Measurements from ENCODE around the gene LRRC8B. TPM values are rescaled to one million over a fixed set of nuclear protein-coding genes. Genes with fewer than 3 reads are reported as not detected.
A peak's percentile ranks its signal among the peaks of the same experiment; 100 is the strongest.

The LRRC8B gene
- total and polyA plus RNA-seq, 9 of the 15 experiments (the other 6 are each of a cell fraction or from before 2014, with no cell fraction given), result 4.3 to 43.7 (median 14.4) TPM

GRCh38 chr1:89516055-89516454, 8.6 kb upstream of the LRRC8B start (continued):
- TF ChIP-seq CHCHD3 (CRISPR knock-in tag; IDR thresholded peaks at IDR 0.05), result no peak
- no peak for TF ChIP-seq RAD51 (IDR thresholded peaks at IDR 0.05; ENCODE audit: borderline replicate concordance, low read depth)
- no peak for TF ChIP-seq HNRNPK (IDR thresholded peaks at IDR 0.05; ENCODE audit: low read depth, low read length, poor library complexity, severe bottlenecking)
- no peak for TF ChIP-seq KLF6 (CRISPR knock-in tag; IDR thresholded peaks at IDR 0.05; ENCODE audit: borderline replicate concordance)
- TF ChIP-seq FOXO4 (CRISPR knock-in tag; IDR thresholded peaks at IDR 0.05), result no peak
- no peak for TF ChIP-seq ZNF449 (CRISPR knock-in tag; IDR thresholded peaks at IDR 0.05)
- TF ChIP-seq BCL6 (CRISPR knock-in tag; IDR thresholded peaks at IDR 0.05), result no peak
- TF ChIP-seq ZNF274 (IDR thresholded peaks at IDR 0.05; ENCODE audit: borderline replicate concordance, low read depth, low read length), result no peak
- peak in 1 of 2 experiments; percentile 26; a peak in 1 of 4 replicates for TF ChIP-seq RCOR1 (IDR thresholded peaks at IDR 0.05; ENCODE audit: borderline replicate concordance in 1 of 2, low read depth in 2 of 2, low read length in 2 of 2)
- no peak for TF ChIP-seq RREB1 (CRISPR knock-in tag; IDR thresholded peaks at IDR 0.05)
- no peak for TF ChIP-seq RHOXF2B (CRISPR knock-in tag; conservative IDR thresholded peaks at IDR 0.05)
- peak; percentile 77 for TF ChIP-seq FOSL1 (tag; conservative IDR thresholded peaks at IDR 0.05)
- no peak for TF ChIP-seq PTBP1 (IDR thresholded peaks at IDR 0.05; ENCODE audit: low read depth, low read length)
- no peak for TF ChIP-seq KAT7 (CRISPR knock-in tag; IDR thresholded peaks at IDR 0.05; ENCODE audit: borderline replicate concordance)
- TF ChIP-seq JUND (IDR thresholded peaks at IDR 0.05; ENCODE audit: borderline replicate concordance, low read depth, low read length), result peak; percentile 59; the same call in 1 of the 2 replicates
- peak; percentile 33; the same call in 1 of the 3 replicates for TF ChIP-seq JUND (tag; IDR thresholded peaks at IDR 0.05; ENCODE audit: borderline replicate concordance, low read depth, low read length)
- TF ChIP-seq HDAC1 (IDR thresholded peaks at IDR 0.05), result 0 out of 4 replicates have a peak, but pooled peaks of 1 of the 2 experiments have one; percentile 34
- no peak for TF ChIP-seq ZNF121 (CRISPR knock-in tag; conservative IDR thresholded peaks at IDR 0.05)
- no peak for TF ChIP-seq ZSCAN32 (CRISPR knock-in tag; IDR thresholded peaks at IDR 0.05)
- TF ChIP-seq MAX (CRISPR knock-in tag; IDR thresholded peaks at IDR 0.05), result peak; percentile 29; the same call in 1 of the 2 replicates
- no peak for TF ChIP-seq ARNT (IDR thresholded peaks at IDR 0.05)
- no peak for TF ChIP-seq HLTF (IDR thresholded peaks at IDR 0.05)
